KOPT-K1 (cell line): ENCODE measurements around the gene KCTD16.

Source experiments
- H3K27ac ChIP-seq: fragments of 200-600 bp; sonication (generic); 2 replicates; pipeline ENCODE4 v1.5.1; 2016; ENCODE audit warnings: antibody characterized with exemption, mild to moderate bottlenecking, low read depth, low read length; ENCODE audit not compliant: poor library complexity, severe bottlenecking
- H3K36me3 ChIP-seq: fragments of 200-600 bp; sonication (generic); 2 replicates; pipeline ENCODE4 v1.5.1; 2017; ENCODE audit warnings: antibody characterized with exemption, mild to moderate bottlenecking, low read length, moderate library complexity; ENCODE audit not compliant: insufficient read depth
- H3K9me3 ChIP-seq: fragments of 200-600 bp; sonication (generic); 2 replicates; pipeline ENCODE4 v1.5.1; 2017; ENCODE audit warnings: antibody characterized with exemption, low read length, mild to moderate bottlenecking; ENCODE audit not compliant: insufficient read depth, poor library complexity, severe bottlenecking

KCTD16 gene

GRCh38 chr5:144189800-144190429 lies 19.2 kb downstream of the KCTD16 start:
- H3K27ac ChIP-seq: peak overlapping the region; percentile 53
- no peaks in the 10 kb centered on the region for H3K9me3 ChIP-seq
- no peaks in the 10 kb centered on the region for H3K36me3 ChIP-seq

- Histone ChIP-seq H3K27ac (peak overlapping the region; percentile 44), H3K36me3 (no peaks in the 10 kb centered on the region), H3K9me3 (no peaks in the 10 kb centered on the region)
Observed at GRCh38 chr5:144191531-144191930, 20.9 kb downstream of the KCTD16 start.

- Histone ChIP-seq H3K9me3 (no peaks in the 10 kb centered on the region), H3K36me3 (no peaks in the 10 kb centered on the region), H3K27ac (peak overlapping the region; percentile 44)
Observed at GRCh38 chr5:144191998-144192397, 21.3 kb downstream of the KCTD16 start.

- no peak overlapping the region for H3K27ac ChIP-seq
- H3K9me3 ChIP-seq: no peaks in the 10 kb centered on the region
- H3K36me3 ChIP-seq: no peaks in the 10 kb centered on the region
Observed at GRCh38 chr5:144192661-144193060, 22.0 kb downstream of the KCTD16 start.

- no peaks in the 10 kb centered on the region for H3K36me3 ChIP-seq
- H3K27ac ChIP-seq: no peak overlapping the region
- no peaks in the 10 kb centered on the region for H3K9me3 ChIP-seq
Observed at GRCh38 chr5:144194144-144194543, 23.5 kb downstream of the KCTD16 start.

GRCh38 chr5:144195448-144195847 lies 24.8 kb downstream of the KCTD16 start:
- H3K36me3 ChIP-seq: no peaks in the 10 kb centered on the region
- no peak overlapping the region for H3K27ac ChIP-seq
- no peaks in the 10 kb centered on the region for H3K9me3 ChIP-seq

GRCh38 chr5:144196612-144197011 lies 25.9 kb downstream of the KCTD16 start:
- H3K36me3 ChIP-seq: no peaks in the 10 kb centered on the region
- H3K27ac ChIP-seq: no peak overlapping the region
- H3K9me3 ChIP-seq: no peaks in the 10 kb centered on the region

- no peaks in the 10 kb centered on the region for H3K36me3 ChIP-seq
- no peak overlapping the region for H3K27ac ChIP-seq
- no peaks in the 10 kb centered on the region for H3K9me3 ChIP-seq
Observed at GRCh38 chr5:144198386-144198785, 27.7 kb downstream of the KCTD16 start.

GRCh38 chr5:144201588-144201987 lies 30.9 kb downstream of the KCTD16 start:
- H3K36me3 ChIP-seq: no peaks in the 10 kb centered on the region
- H3K9me3 ChIP-seq: no peaks in the 10 kb centered on the region
- no peak overlapping the region for H3K27ac ChIP-seq

GRCh38 chr5:144202072-144202471 lies 31.4 kb downstream of the KCTD16 start:
- Histone ChIP-seq H3K9me3 (no peaks in the 10 kb centered on the region), H3K27ac (no peak overlapping the region), H3K36me3 (no peaks in the 10 kb centered on the region)

- Histone ChIP-seq H3K9me3 (no peaks in the 10 kb centered on the region), H3K27ac (no peak overlapping the region), H3K36me3 (no peaks in the 10 kb centered on the region)
Observed at GRCh38 chr5:144202726-144203125, 32.1 kb downstream of the KCTD16 start.

GRCh38 chr5:144203750-144204596 lies 33.3 kb downstream of the KCTD16 start:
- no peak overlapping the region for H3K27ac ChIP-seq
- no peaks in the 10 kb centered on the region for H3K36me3 ChIP-seq
- no peaks in the 10 kb centered on the region for H3K9me3 ChIP-seq

GRCh38 chr5:144205141-144205551 lies 34.5 kb downstream of the KCTD16 start:
- no peak overlapping the region for H3K27ac ChIP-seq
- H3K9me3 ChIP-seq: no peaks in the 10 kb centered on the region
- no peaks in the 10 kb centered on the region for H3K36me3 ChIP-seq

- H3K36me3 ChIP-seq: no peaks in the 10 kb centered on the region
- no peaks in the 10 kb centered on the region for H3K9me3 ChIP-seq
- no peak overlapping the region for H3K27ac ChIP-seq
Observed at GRCh38 chr5:144206141-144206540, 35.5 kb downstream of the KCTD16 start.

- Histone ChIP-seq H3K27ac (no peak overlapping the region), H3K36me3 (no peaks in the 10 kb centered on the region), H3K9me3 (no peaks in the 10 kb centered on the region)
Observed at GRCh38 chr5:144207875-144208444, 37.3 kb downstream of the KCTD16 start.
